Esophagus mucosa (tissue), 1 donor: ENCODE measurements around the gene OR6C3. TPM values are rescaled to one million over a fixed set of nuclear protein-coding genes. Genes with fewer than 3 reads are reported as not detected.
"Not testable (repeated sequence)": the region's sequence is repeated elsewhere in the genome, so short reads cannot be mapped to it uniquely, and the experiment has no call there.

Experiments
- ATAC-seq: fragments of 200-7000 bp; cut with Tn5 transposase; one replicate; pipeline ENCODE4 v1.9.1; 2020
- total RNA-seq: library from RNA; stranded (reverse); gene quantifications from one replicate; pipeline ENCODE4 v1.2.4, GENCODE V29; 2023
- donor health status: DM: yes; HTN: yes; CAD: no.

OR6C3 gene
- not detected for total RNA-seq

- no peak for ATAC-seq
Observed at GRCh38 chr12:55330446-55330845, at the start of gene OR6C3. OR6C3 (plus strand) TSS chr12:55330746; CDS start chr12:55331701, 955 bp downstream.

DNA sequence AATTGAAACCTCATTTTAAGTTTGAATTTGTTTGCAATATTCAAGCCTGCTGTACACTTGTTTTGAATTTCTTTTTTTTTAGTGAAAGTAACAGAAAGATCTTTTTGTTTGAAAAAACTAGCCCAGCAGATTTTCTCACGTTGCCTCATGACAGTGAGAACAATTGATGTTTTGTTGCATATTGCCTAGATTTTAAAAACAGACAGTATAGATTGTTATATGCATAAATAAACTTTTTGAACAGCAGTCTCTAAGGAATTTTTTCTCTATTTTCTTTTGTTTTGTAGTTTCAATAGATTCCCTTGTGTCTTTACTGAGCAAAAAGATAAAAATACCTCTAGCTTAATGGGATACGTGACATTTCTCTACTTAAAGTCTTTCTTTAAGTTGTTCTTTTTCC lies 49.6 kb upstream of the OR6C3 start:
- ATAC-seq, result no peak

- ATAC-seq, result no peak
Observed at GRCh38 chr12:55289999-55290398, 40.5 kb upstream of the OR6C3 start.

GRCh38 chr12:55296469-55296868 lies 34.1 kb upstream of the OR6C3 start, which contains the start of gene OR6C6:
OR6C6 (minus strand) TSS chr12:55296569; CDS start chr12:55295232, 1,337 bp downstream.
- ATAC-seq, result no peak

GRCh38 chr12:55314043-55314442 lies 16.5 kb upstream of the OR6C3 start, which contains the start of gene OR6C1:
OR6C1 (plus strand) TSS chr12:55314343; CDS start chr12:55320600, 6,257 bp downstream.
- no peak for ATAC-seq

DNA sequence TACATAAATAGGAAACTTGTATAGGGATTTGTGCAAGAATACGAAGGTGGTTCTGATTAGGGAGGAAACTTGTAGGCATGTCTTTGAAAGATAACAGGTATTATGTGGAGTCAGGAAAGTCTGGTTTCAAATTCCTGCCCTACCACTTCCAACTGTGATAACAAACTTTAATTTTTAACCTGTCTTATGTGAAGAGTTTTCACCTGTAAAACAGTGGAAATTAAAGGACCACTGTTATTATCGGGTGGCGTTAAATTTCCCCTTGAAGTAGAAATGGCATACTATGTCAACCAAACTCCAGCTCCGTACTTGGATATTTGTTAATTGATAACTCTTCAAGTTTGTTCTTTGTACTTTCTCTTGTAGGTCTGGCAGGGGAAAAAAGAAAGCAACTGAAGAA lies 10.3 kb upstream of the OR6C3 start:
- ATAC-seq, result no peak

DNA sequence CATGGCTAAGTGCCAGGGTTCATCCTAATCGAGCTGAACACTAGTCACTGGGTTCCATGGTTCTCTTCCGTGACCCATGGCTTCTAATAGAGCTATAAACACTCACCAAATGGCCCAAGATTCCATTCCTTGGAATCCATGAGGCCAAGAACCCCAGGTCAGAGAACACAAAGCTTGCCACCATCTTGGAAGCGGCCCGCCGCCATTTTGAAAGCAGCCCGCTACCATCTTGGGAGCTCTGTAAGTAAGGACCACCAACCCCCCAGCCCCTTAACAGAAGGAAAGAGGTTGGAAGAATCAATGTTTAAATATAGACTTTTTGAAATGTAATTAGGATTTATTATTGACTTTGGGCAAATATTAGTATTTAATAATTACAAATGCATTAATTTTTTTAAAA lies 4.7 kb upstream of the OR6C3 start:
- not testable (repeated sequence) for ATAC-seq

DNA sequence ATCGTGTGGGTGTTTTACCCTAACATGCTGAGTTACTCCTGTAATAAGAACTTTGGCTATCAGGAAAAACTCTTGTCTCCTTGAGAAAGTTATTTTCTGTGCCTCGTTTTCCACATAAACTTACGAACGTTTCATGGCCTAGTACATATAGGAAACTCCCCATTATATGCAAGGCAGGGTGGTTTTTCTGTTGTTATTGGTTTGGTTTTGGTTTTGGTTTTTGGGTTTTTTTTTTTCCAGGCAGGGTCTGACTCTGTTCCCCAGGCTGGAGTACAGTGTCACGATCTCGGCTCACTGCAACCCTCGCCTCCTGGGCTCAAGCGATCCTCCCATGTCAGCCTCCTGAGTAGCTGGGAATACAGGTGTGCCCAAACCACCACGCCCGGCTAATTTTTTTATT lies 5.5 kb downstream of the OR6C3 start:
- no peak for ATAC-seq

DNA sequence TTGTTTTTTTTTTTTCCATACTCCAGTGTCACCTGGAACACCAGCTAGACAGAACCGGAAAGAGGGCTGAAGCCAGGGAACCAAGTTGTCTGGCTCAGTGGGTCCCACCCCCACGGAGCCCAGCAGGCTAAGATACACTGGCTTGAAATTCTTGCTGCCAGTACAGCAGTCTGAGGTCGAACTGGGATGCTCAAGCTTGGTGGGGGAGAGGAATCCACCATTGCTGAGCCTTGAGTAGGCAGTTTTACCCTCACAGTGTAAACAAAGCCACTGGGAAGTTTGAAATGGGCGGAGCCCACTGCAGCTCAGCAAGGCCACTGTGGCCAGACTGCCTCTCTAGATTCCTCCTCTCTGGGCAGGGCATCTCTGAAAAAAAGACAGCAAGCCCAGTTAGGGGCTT lies 24.8 kb downstream of the OR6C3 start:
- not testable (repeated sequence) for ATAC-seq

DNA sequence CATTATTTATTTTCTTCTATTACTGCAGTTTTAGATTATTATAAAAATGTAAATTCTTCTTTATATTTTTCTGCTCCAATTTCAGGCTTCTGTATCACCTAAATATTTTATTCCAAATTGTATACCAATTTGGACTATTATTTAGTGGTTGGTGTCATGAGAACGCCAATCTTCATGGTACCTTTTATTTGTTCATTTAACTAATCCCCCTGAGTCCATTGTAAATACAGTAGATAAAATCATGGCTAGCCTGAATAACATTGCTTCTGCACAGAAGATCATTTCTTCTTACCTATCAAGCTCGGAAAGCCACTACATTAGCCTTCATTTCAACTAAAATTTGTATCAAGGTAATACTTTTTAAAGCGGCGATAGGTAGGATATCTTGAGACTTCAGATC lies 32.1 kb downstream of the OR6C3 start, which contains the start of gene OR6C75:
OR6C75 (plus strand) TSS at position 301 of the 400 bp plus-strand sequence. CDS start 2,136 bp downstream, outside the sequence.
- no peak for ATAC-seq

DNA sequence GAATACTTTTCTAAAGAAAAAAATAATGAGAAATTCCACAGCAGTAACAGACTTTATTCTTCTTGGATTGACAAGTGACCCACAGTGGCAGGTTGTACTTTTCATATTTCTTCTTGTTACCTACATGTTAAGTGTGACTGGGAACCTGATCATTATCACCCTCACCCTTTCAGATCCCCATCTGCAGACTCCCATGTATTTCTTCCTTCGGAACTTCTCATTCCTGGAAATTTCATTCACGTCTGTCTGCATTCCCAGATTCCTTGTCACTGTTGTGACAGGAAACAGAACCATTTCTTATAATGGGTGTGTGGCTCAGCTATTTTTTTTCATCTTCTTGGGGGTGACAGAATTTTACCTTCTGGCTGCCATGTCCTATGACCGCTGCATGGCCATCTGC lies 34.5 kb downstream of the OR6C3 start:
- no peak for ATAC-seq

DNA sequence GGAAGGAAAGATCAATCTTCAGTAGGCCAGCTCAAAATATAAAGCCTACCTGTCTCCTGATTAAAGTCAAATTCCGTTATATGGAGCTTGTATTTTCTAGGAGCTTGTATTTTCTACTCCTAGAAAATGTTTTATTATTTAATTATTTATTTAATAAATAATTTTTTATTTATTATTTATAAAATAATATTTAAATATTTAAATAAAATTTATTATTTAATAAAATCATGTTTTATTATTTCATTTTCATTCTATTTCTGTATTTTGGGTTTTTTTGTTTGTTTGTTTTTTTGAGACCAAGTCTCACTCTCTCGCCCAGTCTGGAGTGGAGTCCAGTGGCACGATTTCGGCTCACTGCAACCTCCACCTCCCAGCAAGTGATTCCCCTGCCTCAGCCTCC lies 42.0 kb downstream of the OR6C3 start:
- no peak for ATAC-seq

Other genes with a start within 250 kb of the OR6C3 start
- gene OR9K2, start 204.3 kb upstream of the OR6C3 start, total RNA-seq, result not detected
- not detected for gene OR10A7, start 109.7 kb upstream of the OR6C3 start, total RNA-seq
- not detected for gene OR6C74, start 86.1 kb upstream of the OR6C3 start, total RNA-seq
- gene OR6C6, start 34.2 kb upstream of the OR6C3 start, total RNA-seq, result not detected
- gene OR6C1, start 16.4 kb upstream of the OR6C3 start, total RNA-seq, result not detected
- not detected for gene OR6C75, start 32.2 kb downstream of the OR6C3 start, total RNA-seq
- not detected for gene OR6C65, start 69.8 kb downstream of the OR6C3 start, total RNA-seq
- gene OR6C76, start 95.5 kb downstream of the OR6C3 start, total RNA-seq, result not detected
- gene OR6C2, start 113.3 kb downstream of the OR6C3 start, total RNA-seq, result 0.12 TPM
- gene OR6C70, start 139.4 kb downstream of the OR6C3 start, total RNA-seq, result not detected
- gene OR6C68, start 161.6 kb downstream of the OR6C3 start, total RNA-seq, result not detected
- not detected for gene OR6C4, start 218.9 kb downstream of the OR6C3 start, total RNA-seq
- not detected for gene OR2AP1, start 241.7 kb downstream of the OR6C3 start, total RNA-seq